ENCODE results near the gene EPHB4.

DNA sequence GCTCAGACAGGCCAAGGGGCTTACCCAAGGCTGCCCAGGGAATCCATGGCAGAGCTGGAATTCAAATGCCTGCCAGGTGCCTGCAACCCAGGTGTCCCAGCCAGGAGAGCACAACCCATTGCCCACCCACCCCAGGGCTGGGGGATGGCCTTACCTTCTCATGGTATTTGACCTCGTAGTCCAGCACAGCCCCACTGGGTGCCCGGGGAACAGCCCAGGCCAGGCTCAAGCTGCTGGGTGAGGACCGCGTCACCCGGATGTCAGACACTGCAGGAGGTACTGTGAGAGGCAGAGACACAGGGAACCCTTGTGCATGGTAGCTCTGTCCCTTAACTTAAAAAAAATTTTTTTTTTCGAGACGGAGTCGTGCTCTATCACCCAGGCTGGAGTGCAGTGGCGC, 9.0 kb downstream of the EPHB4 start:
- TF ChIP-seq, protein P1, sequence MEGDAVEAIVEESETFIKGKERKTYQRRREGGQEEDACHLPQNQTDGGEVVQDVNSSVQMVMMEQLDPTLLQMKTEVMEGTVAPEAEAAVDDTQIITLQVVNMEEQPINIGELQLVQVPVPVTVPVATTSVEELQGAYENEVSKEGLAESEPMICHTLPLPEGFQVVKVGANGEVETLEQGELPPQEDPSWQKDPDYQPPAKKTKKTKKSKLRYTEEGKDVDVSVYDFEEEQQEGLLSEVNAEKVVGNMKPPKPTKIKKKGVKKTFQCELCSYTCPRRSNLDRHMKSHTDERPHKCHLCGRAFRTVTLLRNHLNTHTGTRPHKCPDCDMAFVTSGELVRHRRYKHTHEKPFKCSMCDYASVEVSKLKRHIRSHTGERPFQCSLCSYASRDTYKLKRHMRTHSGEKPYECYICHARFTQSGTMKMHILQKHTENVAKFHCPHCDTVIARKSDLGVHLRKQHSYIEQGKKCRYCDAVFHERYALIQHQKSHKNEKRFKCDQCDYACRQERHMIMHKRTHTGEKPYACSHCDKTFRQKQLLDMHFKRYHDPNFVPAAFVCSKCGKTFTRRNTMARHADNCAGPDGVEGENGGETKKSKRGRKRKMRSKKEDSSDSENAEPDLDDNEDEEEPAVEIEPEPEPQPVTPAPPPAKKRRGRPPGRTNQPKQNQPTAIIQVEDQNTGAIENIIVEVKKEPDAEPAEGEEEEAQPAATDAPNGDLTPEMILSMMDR (IDR thresholded peaks at IDR 0.05), result no peak
- TF ChIP-seq POLR2A (IDR thresholded peaks at IDR 0.05), result no peak
